HG03045 (cell line): Measurements from ENCODE around the gene GLA.

ENCODE experiments used
- ATAC-seq: cut with Tn5 transposase; IDR thresholded peaks from one replicate; pipeline ENCODE4 v1.9.1; 2021; ENCODE audit warnings: mild to moderate bottlenecking, moderate library complexity; ENCODE audit not compliant: unreplicated experiment

GLA gene

DNA sequence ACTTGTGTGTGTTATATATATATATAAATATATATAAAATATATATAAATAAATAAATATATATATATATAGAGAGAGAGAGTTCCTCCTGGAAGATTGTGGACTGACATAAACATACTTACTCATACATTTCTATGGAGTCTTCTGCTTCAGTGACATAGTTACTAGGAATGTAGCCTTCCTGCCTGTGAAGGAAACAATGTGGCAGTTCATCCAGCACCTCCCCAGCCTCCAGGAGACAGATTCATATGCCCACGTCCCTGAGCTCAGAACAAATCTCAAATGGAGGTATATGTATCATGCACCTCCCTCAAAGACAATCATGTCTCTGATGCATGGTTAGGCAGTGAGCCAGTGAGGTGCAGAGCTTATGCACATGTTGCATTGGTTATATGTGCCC is 47.8 kb downstream of the GLA start:
- no peak for ATAC-seq

DNA sequence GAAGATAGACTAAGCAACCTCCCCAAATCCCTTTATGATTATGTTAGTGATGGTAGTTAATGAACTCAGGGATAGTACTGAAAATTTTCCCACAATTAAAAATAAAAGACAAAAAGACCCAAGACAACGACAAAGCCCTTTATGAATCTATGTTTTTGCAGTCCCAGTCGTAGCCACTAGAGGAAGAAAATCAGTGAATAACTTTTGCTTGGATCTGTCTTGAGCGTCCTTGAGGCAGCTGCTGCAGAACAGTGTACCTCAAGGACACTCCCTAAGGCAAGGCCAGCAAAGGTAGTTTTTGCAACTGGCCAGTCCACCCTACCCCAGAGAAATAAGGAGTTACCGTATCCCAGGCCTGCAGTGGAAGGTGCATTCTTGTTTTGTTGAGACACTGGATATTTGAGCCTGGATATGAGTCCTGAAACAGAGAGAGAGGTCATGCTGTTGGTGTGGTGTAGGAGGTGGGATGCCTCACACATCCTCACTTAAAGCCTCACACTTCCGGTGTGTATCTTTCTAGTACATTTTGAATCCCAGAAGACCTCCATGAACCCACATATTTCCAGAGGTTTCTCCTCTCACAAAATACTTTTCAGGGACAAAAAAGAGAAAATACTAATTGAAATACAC is 50.4 kb downstream of the GLA start:
- no peak for ATAC-seq

DNA sequence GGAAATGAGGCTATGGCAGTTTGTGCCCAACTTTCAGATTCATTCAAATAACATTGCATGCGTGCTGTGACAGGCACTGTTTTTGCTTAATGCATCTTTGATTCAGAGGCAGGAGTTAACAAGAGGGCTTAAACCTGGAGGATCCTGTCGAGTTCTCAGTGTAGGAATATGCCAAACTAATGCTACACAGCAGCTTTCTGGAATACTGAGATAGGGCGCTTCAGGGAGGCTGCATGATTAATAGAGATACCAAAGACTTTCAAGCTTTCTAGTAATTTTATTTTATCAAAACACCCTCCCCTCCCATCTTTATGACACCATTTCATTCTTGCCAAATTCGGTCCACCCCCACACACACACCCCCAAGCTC is 58.5 kb downstream of the GLA start:
- ATAC-seq, result no peak

DNA sequence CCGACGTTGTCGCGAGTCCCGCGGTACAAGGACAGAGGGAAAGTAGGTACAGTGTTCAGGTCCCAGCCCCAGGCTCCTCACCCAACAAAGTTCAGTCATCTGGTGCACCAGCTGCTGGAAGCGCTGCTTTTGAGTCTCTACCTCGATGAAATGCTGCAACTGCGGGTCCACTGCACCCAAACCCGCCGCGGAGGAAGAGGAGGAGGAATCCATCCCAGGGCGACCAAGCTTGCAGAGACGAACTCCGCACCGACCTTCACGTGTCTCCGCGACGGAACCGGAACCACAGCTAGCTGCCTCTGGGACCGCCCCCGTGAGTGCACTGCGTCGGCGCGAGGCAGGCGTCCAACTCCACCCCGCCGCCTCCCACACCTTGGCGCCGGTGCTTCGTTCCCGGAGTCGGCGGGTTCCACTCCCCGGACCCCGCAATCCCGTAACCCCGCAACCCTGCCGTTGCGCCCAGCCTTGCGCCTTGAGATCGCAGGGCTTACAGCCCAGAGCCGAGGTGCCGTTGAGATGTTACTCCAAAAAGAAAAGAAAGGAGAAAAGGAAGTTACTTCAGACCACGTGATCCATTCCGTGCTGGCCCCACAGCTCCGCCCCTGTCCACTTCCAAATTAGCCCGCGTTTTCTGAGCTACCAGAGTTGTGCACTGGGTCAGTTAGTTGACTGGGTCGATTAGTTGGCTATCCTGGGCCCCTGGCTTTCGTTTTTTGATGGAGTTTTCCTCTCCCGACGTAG is 59.1 kb downstream of the GLA start, which contains the start of gene TIMM8A:
Gene TIMM8A (minus strand): TSS at position 291 of the 741 bp plus-strand sequence. CDS start 78 bp downstream, at position 213.
- ATAC-seq, result peak; percentile 98

DNA sequence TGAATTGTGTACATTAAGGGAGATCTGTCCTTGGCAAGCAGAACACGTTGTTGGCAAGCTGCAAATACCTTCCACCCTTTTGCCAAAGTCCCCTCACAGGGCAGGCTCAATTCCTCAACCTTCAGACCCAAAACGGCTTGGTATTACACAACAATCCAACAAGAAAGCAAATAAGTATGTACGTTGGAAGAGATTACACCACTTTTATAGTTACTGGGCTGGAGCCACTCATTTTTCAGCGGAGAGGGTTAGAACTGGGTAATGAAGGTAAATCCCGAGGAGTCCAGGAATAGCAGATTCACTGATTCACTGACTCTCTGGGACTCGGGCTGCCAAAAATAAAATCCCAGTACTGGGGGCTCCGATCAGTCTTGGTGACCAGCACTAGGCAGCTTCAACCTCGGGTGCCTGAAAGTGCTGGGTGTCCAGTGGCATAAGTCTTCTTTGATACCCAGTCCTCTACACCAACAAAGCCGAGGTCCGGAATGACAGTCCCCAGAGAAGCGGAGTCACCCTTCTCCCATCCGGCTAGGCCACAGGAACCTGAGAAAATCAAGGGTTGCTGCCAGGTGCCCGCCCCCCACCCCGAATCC is 59.8 kb downstream of the GLA start:
- no peak for ATAC-seq
